GM12864 (cell line): ENCODE data around the gene PET100.

Experiments used
- DNase-seq: peaks from one replicate; pipeline ENCODE4 v3.0.0-alpha.2; 2011; ENCODE audit warnings: low read depth
- H3K4me3 ChIP-seq: 2 replicates; pipeline ENCODE4 v1.5.1; 2011; ENCODE audit warnings: mild to moderate bottlenecking, low read depth, low read length, control low read depth
- TF ChIP-seq, protein P1 (sequence below): IDR thresholded peaks from 2 replicates; pipeline ENCODE4 v1.5.1; 2011; ENCODE audit warnings: low read depth, mild to moderate bottlenecking, moderate library complexity, low read length, control low read depth, inconsistent platforms; ENCODE audit errors: missing control alignments

Gene PET100

DNA sequence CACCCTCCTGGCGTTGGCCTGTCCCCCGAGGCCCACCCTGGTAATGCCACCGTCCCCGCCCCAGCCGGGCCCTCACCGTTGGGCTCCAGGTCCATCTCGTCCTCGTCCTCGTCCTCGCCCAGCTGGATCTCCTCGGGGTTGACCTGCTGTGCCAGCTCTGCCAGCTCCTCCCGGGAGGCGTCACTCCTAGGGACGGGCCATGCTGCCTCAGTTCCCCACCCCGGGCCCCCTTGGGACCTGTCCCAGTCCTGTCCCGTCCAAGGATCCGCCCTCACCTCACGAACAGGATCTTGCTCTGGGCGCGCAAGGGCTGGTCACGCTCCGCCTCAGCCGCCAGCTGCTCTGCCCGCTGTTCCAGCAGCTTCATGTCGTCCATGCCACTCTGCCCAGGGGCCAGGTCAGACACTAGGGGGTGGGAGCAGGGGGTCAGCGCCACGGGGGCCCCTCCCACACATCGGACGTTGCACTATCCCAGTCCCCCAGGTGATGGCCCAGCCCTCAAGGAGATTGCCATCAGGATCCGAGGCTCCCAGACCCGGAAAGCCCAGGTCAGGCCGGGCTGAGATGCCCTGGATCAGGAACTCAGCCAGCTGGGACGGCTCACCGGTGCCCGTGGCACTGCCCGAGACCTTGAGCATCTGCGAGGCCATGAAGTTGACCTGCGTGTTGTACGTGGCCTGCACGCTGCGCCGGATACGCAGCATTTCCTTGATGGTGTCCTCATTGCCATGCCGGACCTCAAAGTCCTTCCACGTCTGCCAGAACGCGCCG lies 9.7 kb upstream of the PET100 start:
- no peak overlapping the region for H3K4me3 ChIP-seq
- TF ChIP-seq, protein P1, sequence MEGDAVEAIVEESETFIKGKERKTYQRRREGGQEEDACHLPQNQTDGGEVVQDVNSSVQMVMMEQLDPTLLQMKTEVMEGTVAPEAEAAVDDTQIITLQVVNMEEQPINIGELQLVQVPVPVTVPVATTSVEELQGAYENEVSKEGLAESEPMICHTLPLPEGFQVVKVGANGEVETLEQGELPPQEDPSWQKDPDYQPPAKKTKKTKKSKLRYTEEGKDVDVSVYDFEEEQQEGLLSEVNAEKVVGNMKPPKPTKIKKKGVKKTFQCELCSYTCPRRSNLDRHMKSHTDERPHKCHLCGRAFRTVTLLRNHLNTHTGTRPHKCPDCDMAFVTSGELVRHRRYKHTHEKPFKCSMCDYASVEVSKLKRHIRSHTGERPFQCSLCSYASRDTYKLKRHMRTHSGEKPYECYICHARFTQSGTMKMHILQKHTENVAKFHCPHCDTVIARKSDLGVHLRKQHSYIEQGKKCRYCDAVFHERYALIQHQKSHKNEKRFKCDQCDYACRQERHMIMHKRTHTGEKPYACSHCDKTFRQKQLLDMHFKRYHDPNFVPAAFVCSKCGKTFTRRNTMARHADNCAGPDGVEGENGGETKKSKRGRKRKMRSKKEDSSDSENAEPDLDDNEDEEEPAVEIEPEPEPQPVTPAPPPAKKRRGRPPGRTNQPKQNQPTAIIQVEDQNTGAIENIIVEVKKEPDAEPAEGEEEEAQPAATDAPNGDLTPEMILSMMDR, result no peak
- DNase-seq, result no peak

DNA sequence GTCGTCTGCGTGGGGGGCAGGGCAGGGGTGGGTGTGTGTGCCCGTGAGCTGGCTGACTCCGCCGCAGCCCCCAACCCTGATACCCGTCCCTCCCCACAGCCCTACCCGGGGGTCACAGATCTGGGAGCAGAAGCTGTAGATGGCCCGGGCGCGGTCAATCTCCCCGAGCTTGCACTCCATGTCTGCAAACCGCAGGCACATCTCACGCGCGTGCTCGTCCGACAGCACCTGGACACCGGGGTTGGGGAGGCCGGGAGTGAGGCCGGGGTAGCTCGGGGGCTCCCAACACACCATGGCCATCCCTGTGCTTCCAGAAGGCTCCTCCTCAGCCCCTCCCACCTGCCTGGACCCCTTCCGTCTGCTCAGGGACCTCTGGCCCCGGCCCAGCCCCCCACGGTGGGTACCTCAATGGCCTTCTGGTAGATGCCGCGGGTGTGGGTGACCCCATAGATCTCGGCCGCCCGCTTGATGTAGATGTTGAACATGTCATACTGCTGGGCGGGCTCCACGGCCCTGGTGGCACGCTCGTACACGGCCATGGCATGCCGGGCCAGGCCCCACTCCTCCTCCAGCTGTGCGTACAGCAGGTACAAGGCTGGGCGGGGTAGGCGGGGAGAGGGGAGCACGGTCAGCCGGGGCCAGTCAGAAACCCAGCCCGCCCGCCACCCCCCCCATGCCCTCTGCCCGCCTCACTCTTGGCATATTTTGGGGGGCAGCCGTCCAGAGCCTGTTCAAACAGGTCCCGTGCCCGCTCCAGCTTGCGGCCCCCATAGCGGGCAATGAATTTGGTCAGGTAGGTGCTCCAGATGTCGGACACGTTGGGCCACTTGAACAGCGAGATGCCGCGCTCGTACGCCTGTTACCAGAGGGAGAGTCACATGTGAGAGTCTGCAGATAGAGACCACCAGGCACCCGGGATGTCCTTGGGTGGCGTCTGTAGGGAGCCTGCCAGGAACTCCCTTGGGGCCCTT lies 8.9 kb upstream of the PET100 start:
- TF ChIP-seq, protein P1, result no peak
- DNase-seq, result no peak
- no peak overlapping the region for H3K4me3 ChIP-seq

DNA sequence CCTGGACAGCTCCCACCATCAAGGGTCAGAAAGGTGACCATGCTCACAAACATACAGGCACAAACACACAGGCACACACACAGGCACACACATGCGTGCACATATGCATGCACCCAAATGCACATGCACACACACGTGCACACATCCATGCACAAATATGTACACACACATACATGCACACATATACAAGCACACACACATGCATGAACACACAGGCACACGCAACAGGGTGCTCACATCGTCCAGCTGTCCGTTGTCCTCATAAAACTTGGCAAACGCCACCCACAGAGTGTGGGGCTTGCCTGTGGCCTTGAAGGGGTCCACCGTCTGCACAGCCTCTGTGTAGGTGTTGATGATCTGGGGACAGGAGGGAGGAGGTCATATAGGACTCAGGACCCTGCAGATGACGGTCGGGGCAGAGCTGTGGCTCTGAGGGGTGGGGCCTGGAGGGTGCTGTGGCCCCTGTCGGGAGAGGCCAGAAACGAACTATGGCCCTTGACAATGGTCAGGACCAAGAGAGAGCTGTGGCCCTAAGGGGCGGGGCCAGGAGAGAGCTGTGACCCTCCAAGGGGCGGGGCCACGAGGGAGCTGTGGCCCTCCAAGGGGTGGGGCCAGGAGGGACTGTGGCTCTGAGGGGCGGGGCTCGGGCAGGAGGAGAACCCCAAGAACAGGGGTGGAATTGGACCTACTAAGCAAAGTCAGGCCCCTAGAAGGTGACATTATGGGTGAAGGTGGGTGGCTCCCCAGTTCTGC lies 6.5 kb upstream of the PET100 start:
- no peak for DNase-seq
- TF ChIP-seq, protein P1, result no peak
- H3K4me3 ChIP-seq, result no peak overlapping the region

DNA sequence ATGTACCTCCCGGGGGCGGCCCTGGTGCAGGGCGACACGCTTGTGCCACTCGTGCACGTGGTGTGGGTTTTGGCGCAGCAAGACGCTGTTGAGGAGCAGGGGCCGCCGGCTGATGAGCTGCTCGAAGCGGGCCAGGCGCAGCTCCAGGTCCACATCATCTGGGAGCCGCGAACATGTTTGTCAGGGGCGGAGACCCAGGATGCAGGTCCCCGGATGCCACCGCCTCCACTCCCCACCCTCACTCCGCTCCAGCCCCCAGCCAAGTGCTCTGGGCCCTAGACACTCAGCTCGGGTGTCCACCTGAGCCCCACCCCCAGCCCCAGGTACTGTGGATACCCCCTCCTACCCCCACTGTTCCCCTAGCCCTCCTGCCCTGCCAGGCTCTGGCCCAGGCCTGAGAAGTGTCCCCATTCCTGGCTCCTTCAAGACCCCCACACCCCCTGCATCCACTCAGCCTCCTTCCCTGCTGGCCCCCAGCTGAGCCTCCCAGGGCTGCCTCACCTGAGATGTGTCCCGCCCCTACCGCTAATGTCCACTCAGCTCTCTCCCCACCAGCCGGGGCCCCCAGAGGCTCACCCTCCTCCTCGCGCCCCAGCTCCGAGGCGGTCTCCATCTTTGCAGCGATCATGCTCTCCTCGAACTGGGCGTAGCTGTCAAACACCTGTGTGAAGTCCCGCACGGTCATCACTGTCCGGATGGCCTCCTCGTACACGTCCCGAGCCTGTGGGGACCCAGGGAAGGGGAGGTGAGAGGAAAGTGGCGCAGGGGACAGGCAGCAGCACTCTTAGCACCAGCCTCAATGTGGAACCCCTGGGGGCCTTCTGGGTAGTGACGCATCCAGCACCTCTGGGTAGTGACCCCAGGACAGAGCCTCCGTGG lies 5.6 kb upstream of the PET100 start:
- H3K4me3 ChIP-seq, result no peak overlapping the region
- TF ChIP-seq, protein P1, result no peak
- no peak for DNase-seq

DNA sequence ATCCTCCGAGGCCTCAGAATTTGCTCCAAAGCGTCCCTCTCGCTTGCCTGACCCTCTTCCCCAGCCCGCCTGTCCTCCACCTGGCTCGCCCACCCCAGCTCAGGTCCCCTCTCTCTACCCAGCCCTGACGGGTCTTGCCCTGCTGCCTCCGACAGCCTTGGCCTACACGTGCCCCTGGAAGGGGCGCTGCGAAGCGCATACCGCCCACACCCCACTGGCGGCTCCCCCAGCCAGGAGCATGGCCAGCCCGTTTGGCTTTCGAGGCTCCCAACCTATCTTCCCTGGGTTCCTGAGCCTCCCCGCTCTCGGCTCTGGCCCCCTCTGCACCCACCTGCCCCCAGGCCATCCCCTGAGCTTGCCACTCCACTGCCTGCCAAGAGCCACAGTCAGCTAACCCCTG lies 4.8 kb upstream of the PET100 start:
- H3K4me3 ChIP-seq, result no peak overlapping the region
- DNase-seq, result no peak
- TF ChIP-seq, protein P1, result no peak
